Stomach (tissue), 4 donors: Measurements from ENCODE around the gene KRT80.

Experiments
- CTCF ChIP-seq, 7 experiments: fragments of 450-650 bp in 4 of 7; fragments of 200-600 bp in 3 of 7; sonication (generic) in 3 of 7; IDR thresholded peaks; one replicate each; pipeline ENCODE4 v1.5.1; 2016 to 2019; ENCODE audit warnings: antibody characterized with exemption in 7 of 7, control low read depth in 2 of 7, mild to moderate bottlenecking in 1 of 7
- POLR2A ChIP-seq, 4 donors: fragments of 450-650 bp; IDR thresholded peaks; one replicate each; pipeline ENCODE4 v1.6.1; 2016; ENCODE audit warnings: antibody characterized with exemption in 4 of 4, control low read depth in 2 of 4, mild to moderate bottlenecking in 1 of 4, moderate library complexity in 1 of 4
- POLR2AphosphoS5 ChIP-seq, 3 donors: sonication (generic); formaldehyde crosslinking; IDR thresholded peaks; one replicate each; pipeline ENCODE4 v1.6.1; 2016; ENCODE audit warnings: antibody characterized with exemption in 3 of 3

- TF ChIP-seq CTCF (IDR thresholded peaks at IDR 0.05): no peak
- no peak for TF ChIP-seq POLR2A (IDR thresholded peaks at IDR 0.05)
- TF ChIP-seq POLR2AphosphoS5 (IDR thresholded peaks at IDR 0.05): no peak
Observed at GRCh38 chr12:52206304-52207040, 14.7 kb upstream of the KRT80 start.
